Caco-2 (cell line): ENCODE measurements around the gene FOSL2. TPM values are rescaled to one million over a fixed set of nuclear protein-coding genes. Genes with fewer than 3 reads are reported as not detected.

Experiments used
- BruUV-seq: library from RNA; stranded (reverse); fragments of 400-500 nt; replicated peaks from 2 replicates; lab custom pipeline; 2021; lab: Mats Ljungman, UMichigan
- CTCF ChIA-PET: fragments of 300-600 bp; sonication (Branson Sonifier 250); formaldehyde crosslinking; loops from one replicate; lab custom pipeline; 2022; ENCODE audit warnings: antibody characterized with exemption; lab: Charles Lee
- POLR2A ChIA-PET: fragments of 300-600 bp; sonication (Branson Sonifier 250); formaldehyde crosslinking; loops from one replicate; lab custom pipeline; 2022; ENCODE audit warnings: antibody characterized with exemption; lab: Charles Lee
- DNase-seq, 2 experiments: peaks; one replicate each; pipeline versions ENCODE4 v3.0.0 to v3.0.0-alpha.2; 2020 to 2022
- H3K27me3 ChIP-seq: replicated peaks from 2 replicates; pipeline ENCODE4 v1.6.0; 2011; ENCODE audit warnings: low read length; ENCODE audit not compliant: control insufficient read depth, insufficient read depth
- H3K36me3 ChIP-seq: 2 replicates; pipeline ENCODE4 v1.5.1; 2011; ENCODE audit warnings: low read length; ENCODE audit not compliant: control insufficient read depth, insufficient read depth
- H3K4me1 ChIP-seq: fragments of 250-450 bp; sonication (Bioruptor Pico); 2 replicates; pipeline ENCODE4 v1.5.1; 2020; ENCODE audit warnings: mild to moderate bottlenecking
- H3K4me3 ChIP-seq: 2 replicates; pipeline ENCODE4 v1.5.1; 2011; ENCODE audit warnings: low read depth, mild to moderate bottlenecking, control low read depth, low read length
- H3K9me3 ChIP-seq: fragments of 250-450 bp; sonication (Bioruptor Pico); 2 replicates; pipeline ENCODE4 v1.5.1; 2020; ENCODE audit warnings: mild to moderate bottlenecking, moderate library complexity
- H3K27ac Mint-ChIP-seq: one replicate; pipeline ENCODE4 v1.8.0; 2022; ENCODE audit warnings: mixed read lengths; ENCODE audit not compliant: unreplicated experiment
- H3K27me3 Mint-ChIP-seq: one replicate; pipeline ENCODE4 v1.8.0; 2022; ENCODE audit warnings: mixed read lengths; ENCODE audit not compliant: insufficient read depth, unreplicated experiment
- H3K36me3 Mint-ChIP-seq: one replicate; pipeline ENCODE4 v1.8.0; 2022; ENCODE audit warnings: mild to moderate bottlenecking, mixed read lengths; ENCODE audit not compliant: insufficient read depth, unreplicated experiment
- H3K4me1 Mint-ChIP-seq: one replicate; pipeline ENCODE4 v1.8.0; 2022; ENCODE audit warnings: low read depth, mixed read lengths; ENCODE audit not compliant: unreplicated experiment
- H3K4me3 Mint-ChIP-seq: one replicate; pipeline ENCODE4 v1.8.0; 2022; ENCODE audit warnings: mild to moderate bottlenecking, moderate library complexity, mixed read lengths; ENCODE audit not compliant: unreplicated experiment
- H3K9me3 Mint-ChIP-seq: one replicate; pipeline ENCODE4 v1.8.0; 2022; ENCODE audit warnings: mixed read lengths; ENCODE audit not compliant: unreplicated experiment
- intact Hi-C: fragments of 100-400 bp; cut with micrococcal nuclease; formaldehyde crosslinking; loops from one replicate; pipeline ENCODE4 v1.10.0; 2022; ENCODE audit not compliant: unreplicated experiment
- total RNA-seq: library from RNA; stranded (reverse); gene quantifications from 2 replicates; pipeline ENCODE4 v1.2.3, GENCODE V29; 2022
- TF ChIP-seq, protein P1 (sequence below), 2 experiments: fragments of 200-600 bp in 1 of 2; IDR thresholded peaks; 1 replicate in 1 of 2; 2 replicates in 1 of 2; pipeline versions ENCODE4 v1.5.1 to v1.8.0; 2011 to 2022; ENCODE audit warnings: antibody characterized with exemption in 1 of 2, control low read depth in 1 of 2, inconsistent platforms in 1 of 2, low read depth in 1 of 2, low read length in 1 of 2, mild to moderate bottlenecking in 1 of 2, moderate library complexity in 1 of 2; ENCODE audit not compliant: insufficient read depth in 1 of 2, severe bottlenecking in 1 of 2, unreplicated experiment in 1 of 2

FOSL2 gene
- total RNA-seq, 1 experiment from 2014 or later = 64.6 TPM

DNA sequence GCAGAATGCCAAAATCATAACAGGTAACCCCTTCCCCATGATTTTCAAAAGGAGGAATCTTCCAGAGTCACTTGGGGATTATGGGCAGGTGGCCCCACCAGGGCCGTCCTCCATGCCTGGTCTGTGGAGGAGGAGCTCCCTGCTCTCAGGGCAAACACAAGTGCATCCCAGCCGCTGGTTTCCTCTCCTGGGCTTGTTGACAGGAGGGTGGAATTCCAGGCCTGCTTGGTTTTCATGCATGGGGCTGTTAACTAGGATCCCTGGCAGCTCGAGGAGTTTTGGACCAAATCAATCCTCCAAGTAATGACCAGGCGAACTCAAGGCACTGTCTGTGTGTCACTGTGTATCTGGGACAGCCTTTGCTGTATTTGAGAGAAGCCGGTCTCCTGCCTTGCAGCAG lies 45.3 kb downstream of the FOSL2 start:
- H3K27me3 Mint-ChIP-seq = no peaks in the 10 kb centered on the region
- ChIA-PET POLR2A (interaction anchor here (0.6 kb wide), 1 partner anchor 18 kb away, joined by 4 read pairs; no protein-coding TSS in a partner anchor), CTCF (no interaction called here)
- no peaks in the 10 kb centered on the region for H3K36me3 Mint-ChIP-seq
- peaks cover 12% of the 10 kb centered on the region for H3K9me3 Mint-ChIP-seq
- TF ChIP-seq, protein P1, sequence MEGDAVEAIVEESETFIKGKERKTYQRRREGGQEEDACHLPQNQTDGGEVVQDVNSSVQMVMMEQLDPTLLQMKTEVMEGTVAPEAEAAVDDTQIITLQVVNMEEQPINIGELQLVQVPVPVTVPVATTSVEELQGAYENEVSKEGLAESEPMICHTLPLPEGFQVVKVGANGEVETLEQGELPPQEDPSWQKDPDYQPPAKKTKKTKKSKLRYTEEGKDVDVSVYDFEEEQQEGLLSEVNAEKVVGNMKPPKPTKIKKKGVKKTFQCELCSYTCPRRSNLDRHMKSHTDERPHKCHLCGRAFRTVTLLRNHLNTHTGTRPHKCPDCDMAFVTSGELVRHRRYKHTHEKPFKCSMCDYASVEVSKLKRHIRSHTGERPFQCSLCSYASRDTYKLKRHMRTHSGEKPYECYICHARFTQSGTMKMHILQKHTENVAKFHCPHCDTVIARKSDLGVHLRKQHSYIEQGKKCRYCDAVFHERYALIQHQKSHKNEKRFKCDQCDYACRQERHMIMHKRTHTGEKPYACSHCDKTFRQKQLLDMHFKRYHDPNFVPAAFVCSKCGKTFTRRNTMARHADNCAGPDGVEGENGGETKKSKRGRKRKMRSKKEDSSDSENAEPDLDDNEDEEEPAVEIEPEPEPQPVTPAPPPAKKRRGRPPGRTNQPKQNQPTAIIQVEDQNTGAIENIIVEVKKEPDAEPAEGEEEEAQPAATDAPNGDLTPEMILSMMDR (IDR thresholded peaks at IDR 0.05; ENCODE audit: insufficient read depth in 1 of 2, low read depth in 1 of 2, low read length in 1 of 2, severe bottlenecking in 1 of 2, unreplicated experiment in 1 of 2) = no peak
- Histone ChIP-seq H3K36me3 (no peaks in the 10 kb centered on the region), H3K27me3 (no peaks in the 10 kb centered on the region), H3K4me3 (no peak overlapping the region), H3K4me1 (peaks cover 33% of the 10 kb centered on the region), H3K9me3 (peaks cover 14% of the 10 kb centered on the region)
- peaks cover 15% of the 10 kb centered on the region for H3K4me1 Mint-ChIP-seq
- H3K4me3 Mint-ChIP-seq = no peak overlapping the region
- intact Hi-C loops = no loop called here
- H3K27ac Mint-ChIP-seq = no peak overlapping the region
- no peak for DNase-seq
- BruUV-seq = no TSS peak

DNA sequence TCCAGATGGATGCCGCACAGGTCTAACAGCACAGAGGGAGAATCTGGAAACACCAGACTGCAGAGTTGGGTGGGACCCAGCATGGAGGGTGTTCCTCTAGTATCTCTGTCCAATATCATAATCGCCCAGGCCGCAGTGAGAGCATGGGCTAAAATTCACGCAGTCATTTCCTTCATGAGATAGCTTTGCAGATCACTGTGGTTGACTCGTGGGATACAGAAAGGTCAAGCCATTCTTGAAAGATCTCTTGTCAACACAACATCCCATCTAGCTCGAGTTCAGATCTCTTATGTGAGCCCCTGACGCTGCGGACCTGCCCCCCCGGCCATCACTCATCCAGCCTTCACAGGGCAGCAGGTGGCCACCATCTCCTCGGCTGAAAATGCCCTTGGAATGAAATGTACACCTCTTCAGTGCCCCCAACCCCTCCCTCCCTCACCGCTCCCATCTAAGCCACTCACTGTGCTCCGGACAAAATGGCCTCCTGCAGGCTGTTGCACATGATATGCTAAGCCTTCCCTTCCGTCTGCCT lies 45.9 kb downstream of the FOSL2 start:
- BruUV-seq = no TSS peak
- peaks cover 7% of the 10 kb centered on the region for H3K9me3 ChIP-seq
- no peak for DNase-seq
- no peaks in the 10 kb centered on the region for H3K36me3 Mint-ChIP-seq
- no peaks in the 10 kb centered on the region for H3K36me3 ChIP-seq
- H3K27me3 Mint-ChIP-seq = no peaks in the 10 kb centered on the region
- H3K27me3 ChIP-seq = no peaks in the 10 kb centered on the region
- intact Hi-C loops = no loop called here
- H3K4me3 Mint-ChIP-seq = no peak overlapping the region
- POLR2A ChIA-PET = no interaction called here
- peaks cover 33% of the 10 kb centered on the region for H3K4me1 ChIP-seq
- CTCF ChIA-PET = no interaction called here
- peaks cover 15% of the 10 kb centered on the region for H3K4me1 Mint-ChIP-seq
- H3K4me3 ChIP-seq = no peak overlapping the region
- peaks cover 5% of the 10 kb centered on the region for H3K9me3 Mint-ChIP-seq
- no peak overlapping the region for H3K27ac Mint-ChIP-seq
- TF ChIP-seq, protein P1 (IDR thresholded peaks at IDR 0.05; ENCODE audit: insufficient read depth in 1 of 2, low read depth in 1 of 2, low read length in 1 of 2, severe bottlenecking in 1 of 2, unreplicated experiment in 1 of 2) = no peak

DNA sequence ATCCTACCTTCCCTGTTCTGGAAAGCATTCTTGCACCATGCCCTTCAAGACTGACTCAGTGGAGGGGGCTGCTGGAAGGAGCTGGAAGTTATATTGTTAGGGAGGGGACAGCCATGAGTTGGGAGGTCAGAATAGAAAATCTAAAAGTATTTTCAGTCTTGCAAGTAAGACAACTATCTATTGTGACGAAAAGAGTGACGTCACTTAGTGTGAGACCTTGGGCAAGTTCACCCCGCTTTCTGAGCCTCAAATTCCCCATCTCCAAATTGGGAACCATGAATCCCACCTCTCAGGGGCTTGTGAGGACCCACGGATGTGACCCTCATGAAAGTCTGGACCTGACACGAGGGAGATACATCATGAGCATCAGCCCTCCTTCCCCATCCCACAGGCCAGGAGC lies 46.5 kb downstream of the FOSL2 start:
- ChIA-PET CTCF (no interaction called here), POLR2A (interaction anchor here (0.5 kb wide), 1 partner anchor 119 kb away, joined by 3 read pairs; no protein-coding TSS in a partner anchor)

More for the DNA sequence above, 46.5 kb downstream of the FOSL2 start:
- Histone ChIP-seq H3K4me3 (no peak overlapping the region), H3K4me1 (peaks cover 33% of the 10 kb centered on the region), H3K9me3 (peaks cover 2% of the 10 kb centered on the region; the same call in 1 of the 2 replicates), H3K27me3 (no peaks in the 10 kb centered on the region), H3K36me3 (no peaks in the 10 kb centered on the region)
- peaks cover 15% of the 10 kb centered on the region for H3K4me1 Mint-ChIP-seq
- no TSS peak for BruUV-seq
- DNase-seq = no peak
- H3K4me3 Mint-ChIP-seq = no peak overlapping the region
- H3K36me3 Mint-ChIP-seq = no peaks in the 10 kb centered on the region
- intact Hi-C loops = no loop called here
- TF ChIP-seq, protein P1 (IDR thresholded peaks at IDR 0.05; ENCODE audit: insufficient read depth in 1 of 2, low read depth in 1 of 2, low read length in 1 of 2, severe bottlenecking in 1 of 2, unreplicated experiment in 1 of 2) = no peak
- no peaks in the 10 kb centered on the region for H3K27me3 Mint-ChIP-seq
- no peak overlapping the region for H3K27ac Mint-ChIP-seq
- no peaks in the 10 kb centered on the region for H3K9me3 Mint-ChIP-seq
